NB4 (cell line): ENCODE data around the gene RARRES2.

ENCODE experiments used
- DNase-seq: peaks from one replicate; pipeline ENCODE4 v3.0.0; 2010; ENCODE audit warnings: low read depth
- H3K4me3 ChIP-seq: one replicate; pipeline ENCODE4 v1.5.1; 2011; ENCODE audit warnings: mild to moderate bottlenecking, low read depth, low read length, moderate library complexity
- MYC ChIP-seq: IDR thresholded peaks from 2 replicates; pipeline ENCODE4 v1.6.1; 2011; ENCODE audit warnings: low read depth, low read length
- POLR2A ChIP-seq: IDR thresholded peaks from 2 replicates; pipeline ENCODE4 v1.6.1; 2011; ENCODE audit warnings: mild to moderate bottlenecking; ENCODE audit not compliant: insufficient read length; ENCODE audit errors: extremely low read depth
- TF ChIP-seq, protein P1 (sequence below): IDR thresholded peaks from 2 replicates; pipeline ENCODE4 v1.6.1; 2011; ENCODE audit warnings: low read depth, low read length
- TF ChIP-seq, protein P2 (sequence below): IDR thresholded peaks from one replicate; pipeline ENCODE4 v1.5.1; 2012; ENCODE audit warnings: low read depth, low read length

RARRES2 gene

DNA sequence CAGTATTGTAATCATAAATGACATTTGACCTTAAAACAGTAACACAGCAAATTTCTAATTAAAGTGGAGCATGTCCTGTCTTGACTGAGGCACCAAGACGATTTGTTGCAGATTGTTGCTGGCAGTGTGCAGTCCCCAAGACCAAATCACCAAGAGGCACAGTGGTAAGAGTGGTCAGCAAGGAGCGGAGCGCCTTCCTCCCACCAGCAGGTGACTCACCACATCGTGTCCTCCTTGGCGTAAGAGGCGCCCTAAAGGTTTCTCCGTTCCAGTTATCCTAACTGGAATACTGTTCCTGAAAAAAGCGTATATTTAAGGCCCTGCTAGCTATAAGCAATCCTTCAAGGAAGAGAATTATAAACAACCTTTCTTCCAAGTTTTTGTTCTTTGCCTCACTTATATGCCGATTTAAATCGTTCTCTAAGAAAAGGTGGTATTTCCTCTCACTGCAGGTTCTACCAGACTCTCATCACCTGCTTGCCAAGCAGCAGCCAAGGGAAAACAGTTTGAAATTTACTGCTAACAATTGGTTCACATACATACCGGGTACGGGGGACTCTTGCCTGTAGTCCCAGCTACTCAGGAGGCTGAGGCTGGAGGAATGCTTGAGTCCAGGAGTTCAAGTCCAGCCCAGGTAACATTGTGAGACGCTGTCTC lies 16.5 kb upstream of the RARRES2 start:
- DNase-seq: peak; percentile 78
- H3K4me3 ChIP-seq: peak overlapping the region; percentile 0
- TF ChIP-seq, protein P1, sequence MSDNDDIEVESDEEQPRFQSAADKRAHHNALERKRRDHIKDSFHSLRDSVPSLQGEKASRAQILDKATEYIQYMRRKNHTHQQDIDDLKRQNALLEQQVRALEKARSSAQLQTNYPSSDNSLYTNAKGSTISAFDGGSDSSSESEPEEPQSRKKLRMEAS: no peak
- TF ChIP-seq, protein P2, sequence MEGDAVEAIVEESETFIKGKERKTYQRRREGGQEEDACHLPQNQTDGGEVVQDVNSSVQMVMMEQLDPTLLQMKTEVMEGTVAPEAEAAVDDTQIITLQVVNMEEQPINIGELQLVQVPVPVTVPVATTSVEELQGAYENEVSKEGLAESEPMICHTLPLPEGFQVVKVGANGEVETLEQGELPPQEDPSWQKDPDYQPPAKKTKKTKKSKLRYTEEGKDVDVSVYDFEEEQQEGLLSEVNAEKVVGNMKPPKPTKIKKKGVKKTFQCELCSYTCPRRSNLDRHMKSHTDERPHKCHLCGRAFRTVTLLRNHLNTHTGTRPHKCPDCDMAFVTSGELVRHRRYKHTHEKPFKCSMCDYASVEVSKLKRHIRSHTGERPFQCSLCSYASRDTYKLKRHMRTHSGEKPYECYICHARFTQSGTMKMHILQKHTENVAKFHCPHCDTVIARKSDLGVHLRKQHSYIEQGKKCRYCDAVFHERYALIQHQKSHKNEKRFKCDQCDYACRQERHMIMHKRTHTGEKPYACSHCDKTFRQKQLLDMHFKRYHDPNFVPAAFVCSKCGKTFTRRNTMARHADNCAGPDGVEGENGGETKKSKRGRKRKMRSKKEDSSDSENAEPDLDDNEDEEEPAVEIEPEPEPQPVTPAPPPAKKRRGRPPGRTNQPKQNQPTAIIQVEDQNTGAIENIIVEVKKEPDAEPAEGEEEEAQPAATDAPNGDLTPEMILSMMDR: no peak
- TF ChIP-seq MYC (no peak), POLR2A (no peak)

DNA sequence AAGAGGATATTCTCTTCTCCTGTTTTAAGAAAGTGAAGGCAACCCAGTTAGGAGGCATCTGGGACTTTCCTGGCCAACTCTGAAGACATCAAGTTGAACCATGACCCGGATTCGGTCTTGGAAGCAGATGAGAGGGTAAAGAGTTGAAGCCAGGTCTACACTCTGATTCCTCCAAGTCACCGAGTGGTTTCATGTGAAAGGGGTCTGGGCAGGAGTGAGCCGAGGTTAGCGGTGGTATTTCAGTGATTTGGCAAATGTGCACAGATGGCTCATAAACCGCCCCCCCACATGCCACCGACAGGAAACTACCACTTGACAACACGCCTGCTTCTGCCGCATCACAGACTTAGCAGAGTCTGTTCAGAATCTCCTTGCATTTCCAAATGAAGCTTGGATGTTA lies 15.8 kb upstream of the RARRES2 start:
- TF ChIP-seq, protein P1: peak; percentile 84
- peak; percentile 87 for TF ChIP-seq MYC
- TF ChIP-seq, protein P2: no peak
- H3K4me3 ChIP-seq: peak overlapping the region; percentile 0
- peak; percentile 92 for DNase-seq

DNA sequence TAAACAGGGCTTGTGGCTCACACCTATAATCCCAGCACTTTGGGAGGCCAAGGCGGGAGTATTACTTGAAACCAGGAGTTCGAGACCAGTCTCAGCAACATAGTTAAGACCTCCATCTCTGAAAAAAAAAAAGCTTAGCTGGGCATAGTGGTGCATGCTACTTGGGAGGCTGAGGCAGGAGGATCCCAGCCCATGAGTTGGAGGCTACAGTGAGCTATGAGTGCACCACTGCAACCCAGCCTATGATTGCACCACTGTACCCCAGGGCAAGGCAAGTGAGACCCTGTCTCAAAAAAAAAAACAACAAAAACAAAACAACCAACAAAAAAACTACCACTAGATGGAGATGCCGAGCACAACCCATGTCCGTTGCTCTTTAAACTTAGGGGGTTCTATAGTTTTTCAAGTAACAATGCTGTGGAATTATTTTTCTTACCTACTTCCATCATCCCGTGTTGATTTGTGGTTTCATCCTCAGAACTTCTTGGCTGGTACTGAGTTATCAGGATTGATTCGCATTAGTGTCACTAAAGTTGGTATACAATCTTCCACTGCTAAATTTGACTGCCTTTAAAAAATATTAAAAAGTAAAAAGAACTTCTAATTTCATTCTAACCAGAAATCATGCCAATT lies 15.0 kb upstream of the RARRES2 start:
- TF ChIP-seq, protein P1: 0 out of 2 replicates have a peak, but pooled peaks have one; percentile 3
- no peak for TF ChIP-seq MYC
- TF ChIP-seq, protein P2: peak; percentile 71
- no peak for TF ChIP-seq POLR2A
- H3K4me3 ChIP-seq: no peak overlapping the region
- peak; percentile 77 for DNase-seq

DNA sequence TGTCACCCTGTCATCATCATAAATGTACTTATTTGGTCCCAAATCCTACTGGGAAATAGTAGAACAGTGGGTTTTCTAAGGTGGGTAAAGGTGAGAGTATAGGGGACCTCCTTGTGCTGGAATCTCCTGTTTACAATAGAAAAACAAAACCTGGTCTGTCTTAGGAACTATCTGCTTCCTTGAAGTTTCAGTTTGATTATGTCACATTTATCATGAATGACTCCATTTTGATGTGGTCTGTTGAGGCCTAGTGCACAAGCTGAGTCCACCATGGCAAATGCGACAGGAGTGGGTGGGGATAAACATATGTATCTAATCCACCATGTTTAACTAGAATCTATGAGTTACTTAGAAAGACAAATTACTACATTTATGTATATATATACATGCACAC lies 14.2 kb upstream of the RARRES2 start:
- TF ChIP-seq, protein P1: no peak
- DNase-seq: no peak
- no peak overlapping the region for H3K4me3 ChIP-seq

DNA sequence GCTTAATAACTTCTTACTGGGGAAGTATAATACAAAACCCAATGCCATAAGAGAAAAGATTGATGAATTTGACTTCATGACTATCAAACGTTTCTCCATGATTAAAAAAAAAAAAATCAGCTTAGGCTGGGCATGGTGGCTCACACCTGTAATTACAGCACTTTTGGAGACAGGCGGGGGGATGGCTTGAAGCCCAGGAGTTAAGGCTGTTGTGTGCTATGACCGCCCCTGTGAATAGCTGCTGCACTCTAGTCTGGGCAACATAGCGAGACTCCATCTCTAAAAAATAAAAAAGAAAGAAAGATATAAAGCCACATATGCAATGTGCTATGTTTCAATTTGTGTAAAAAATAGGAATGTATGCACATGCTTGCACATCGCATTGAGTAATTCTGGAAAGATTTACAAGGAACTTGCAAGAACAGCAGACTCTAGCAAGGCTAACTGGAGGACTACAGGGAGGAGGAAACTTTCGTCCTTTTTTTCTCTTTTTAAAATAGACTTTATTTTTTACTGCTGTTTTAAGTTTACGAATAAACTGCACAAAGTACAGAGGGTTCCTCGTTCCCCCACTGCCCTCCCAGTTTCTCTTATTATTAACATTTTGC lies 10.3 kb upstream of the RARRES2 start:
- DNase-seq: no peak
- H3K4me3 ChIP-seq: no peak overlapping the region
- TF ChIP-seq MYC (no peak), POLR2A (no peak)
- TF ChIP-seq, protein P1: no peak
- TF ChIP-seq, protein P2: no peak

DNA sequence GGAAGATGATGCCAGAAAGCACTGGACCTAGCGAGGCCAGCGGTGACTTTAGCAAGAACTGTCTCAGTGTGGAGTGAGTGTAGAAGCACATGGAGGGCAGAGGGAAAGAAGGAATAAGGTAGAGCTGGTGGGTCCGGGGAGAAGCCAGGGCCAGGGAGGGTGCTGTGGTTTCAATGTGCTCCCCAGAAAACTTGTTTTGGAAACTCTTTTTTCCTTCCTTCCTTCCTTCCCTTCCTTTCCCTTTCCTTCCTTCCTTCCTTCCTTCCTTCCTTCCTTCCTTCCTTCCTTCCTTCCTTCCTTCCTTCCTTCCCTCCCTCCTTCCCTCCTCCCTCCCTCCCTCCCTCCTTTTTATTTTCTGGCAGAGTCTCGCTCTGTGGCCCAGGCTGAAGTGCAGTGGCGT lies 5.5 kb upstream of the RARRES2 start:
- H3K4me3 ChIP-seq: no peak overlapping the region
- no peak for DNase-seq
- TF ChIP-seq MYC (no peak), POLR2A (no peak)
- TF ChIP-seq, protein P1: no peak
- TF ChIP-seq, protein P2: no peak
